HG03095 (cell line): Measurements from ENCODE around the gene CLEC14A.

Source experiments
- ATAC-seq: cut with Tn5 transposase; IDR thresholded peaks from one replicate; pipeline ENCODE4 v1.9.1; 2021; ENCODE audit warnings: moderate library complexity; ENCODE audit not compliant: unreplicated experiment

Gene CLEC14A

GRCh38 chr14:38255673-38256532 lies at the start of gene CLEC14A:
Gene CLEC14A (minus strand): TSS chr14:38256093. CDS start chr14:38256022, 71 bp downstream.
- no peak for ATAC-seq

- no peak for ATAC-seq
These were observed 47.1 kb upstream of the CLEC14A start for GRCh38 chr14:38302966-38303365.

- ATAC-seq = no peak
These were observed 46.1 kb upstream of the CLEC14A start for GRCh38 chr14:38302034-38302433.

DNA sequence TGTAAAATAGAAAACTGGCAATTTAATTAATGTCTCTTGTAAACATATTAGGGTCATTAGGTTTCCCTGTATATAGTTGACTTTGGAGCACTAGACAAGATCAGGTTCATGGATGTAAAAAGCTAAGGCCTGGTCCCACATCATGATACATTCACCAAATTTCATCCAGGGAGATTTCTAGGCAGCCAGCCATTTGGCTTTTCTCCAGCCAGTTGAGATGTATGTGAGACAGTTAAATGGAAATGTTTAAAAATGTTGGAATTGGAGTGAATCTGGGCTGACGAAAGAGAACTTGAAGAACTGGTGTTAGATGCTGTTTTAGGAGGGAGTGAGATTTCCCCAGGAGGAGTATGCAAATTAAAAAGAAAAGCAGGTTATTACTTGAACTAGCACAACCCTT lies 41.8 kb upstream of the CLEC14A start:
- ATAC-seq = no peak

DNA sequence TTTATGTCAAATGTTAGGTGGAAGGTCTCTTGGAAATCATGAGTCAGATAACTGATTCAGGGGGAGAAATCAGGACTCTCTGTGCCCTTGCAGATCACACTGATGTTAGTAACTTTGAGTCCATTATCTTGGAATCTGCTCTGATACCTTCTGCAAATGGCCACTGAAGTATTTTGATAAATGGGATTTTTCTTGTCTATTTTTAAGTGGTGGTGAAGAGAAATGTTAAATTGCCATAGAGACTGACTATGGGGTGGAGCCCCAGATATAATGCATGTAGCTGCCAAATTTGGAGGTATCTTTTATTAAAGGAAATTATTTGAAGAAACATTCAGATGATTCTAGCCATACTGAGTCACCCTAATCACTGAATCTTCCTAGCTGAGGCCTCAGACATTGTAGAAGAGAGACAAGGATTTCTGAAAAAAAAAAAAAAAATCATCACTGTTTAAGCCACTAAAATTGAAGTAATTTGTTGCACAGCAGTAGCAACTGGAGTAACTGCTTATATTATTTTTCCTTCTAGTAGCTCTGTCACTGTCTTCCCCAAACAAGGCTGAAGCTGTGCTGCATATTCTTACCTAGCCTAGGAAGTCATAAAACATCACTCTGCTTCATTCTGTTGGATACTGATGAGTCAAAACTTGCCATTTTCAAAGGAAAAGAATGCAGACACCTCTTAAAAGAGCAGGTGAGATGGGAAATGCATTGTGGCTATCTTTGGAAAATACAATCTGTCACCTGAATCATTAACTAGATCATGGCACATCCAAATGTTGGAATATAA lies 36.0 kb upstream of the CLEC14A start:
- ATAC-seq = no peak

- ATAC-seq = no peak
These were observed 34.8 kb upstream of the CLEC14A start for GRCh38 chr14:38290601-38291188.

DNA sequence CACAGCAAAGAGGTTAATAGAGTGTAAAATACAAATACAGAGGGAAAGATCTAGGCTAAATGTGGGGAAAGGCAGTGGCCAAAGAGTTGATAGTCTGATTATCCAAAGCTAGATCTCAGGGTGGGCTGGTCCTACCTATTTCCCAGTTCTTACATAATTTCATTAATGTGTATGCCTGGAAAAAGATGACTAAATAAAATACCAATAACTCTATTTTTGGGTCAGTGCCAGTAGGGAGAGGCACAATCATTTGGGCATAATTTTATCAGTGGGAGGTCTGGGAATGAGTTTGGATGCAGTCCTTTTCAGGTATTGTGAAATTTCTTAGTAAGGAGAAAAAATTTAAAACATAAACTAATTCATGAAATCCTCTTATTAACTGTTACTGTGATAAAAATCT lies 30.6 kb upstream of the CLEC14A start:
- ATAC-seq = no peak

DNA sequence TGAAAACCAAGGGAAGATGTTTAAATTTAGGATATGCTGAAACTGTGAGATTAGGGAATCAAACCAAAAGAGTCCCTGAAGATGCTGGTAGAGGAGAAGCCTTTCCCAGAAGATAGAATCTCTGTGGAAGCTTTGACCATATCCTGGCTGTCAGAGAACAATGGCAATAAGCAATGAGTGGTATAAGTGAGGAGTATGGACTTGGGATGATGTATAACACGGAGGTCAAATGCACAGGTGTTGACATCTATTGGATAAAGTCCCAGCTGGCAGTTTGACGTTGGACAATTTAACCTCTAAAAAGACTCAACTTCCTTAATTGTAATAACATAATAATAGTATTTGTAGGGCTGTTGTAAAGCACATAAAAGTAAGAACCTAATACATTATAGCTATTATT lies 30.1 kb upstream of the CLEC14A start:
- no peak for ATAC-seq

GRCh38 chr14:38282936-38283335 lies 27.0 kb upstream of the CLEC14A start:
- ATAC-seq = no peak

- ATAC-seq = no peak
These were observed 24.2 kb upstream of the CLEC14A start for GRCh38 chr14:38280081-38280480.

DNA sequence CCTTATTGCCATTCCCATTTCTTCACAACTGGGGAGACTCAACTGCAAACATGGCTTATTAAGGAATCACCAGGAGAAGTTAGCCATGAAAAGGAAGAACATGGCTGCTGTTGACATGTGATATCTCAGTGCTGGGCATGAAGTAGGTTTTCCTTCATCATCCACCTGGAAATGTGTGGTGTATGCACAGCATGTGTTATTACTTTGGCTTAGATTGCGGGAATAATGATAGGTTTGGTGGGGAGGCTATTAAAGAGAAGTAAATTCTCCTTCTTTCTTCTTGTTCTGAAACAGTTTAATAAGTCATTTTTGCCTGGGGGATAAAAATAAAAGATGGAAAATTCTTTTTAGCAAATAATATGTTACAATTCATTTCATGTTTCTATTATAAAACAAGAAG lies 23.7 kb upstream of the CLEC14A start:
- no peak for ATAC-seq

- ATAC-seq = no peak
These were observed 22.1 kb upstream of the CLEC14A start for GRCh38 chr14:38278035-38278434.

DNA sequence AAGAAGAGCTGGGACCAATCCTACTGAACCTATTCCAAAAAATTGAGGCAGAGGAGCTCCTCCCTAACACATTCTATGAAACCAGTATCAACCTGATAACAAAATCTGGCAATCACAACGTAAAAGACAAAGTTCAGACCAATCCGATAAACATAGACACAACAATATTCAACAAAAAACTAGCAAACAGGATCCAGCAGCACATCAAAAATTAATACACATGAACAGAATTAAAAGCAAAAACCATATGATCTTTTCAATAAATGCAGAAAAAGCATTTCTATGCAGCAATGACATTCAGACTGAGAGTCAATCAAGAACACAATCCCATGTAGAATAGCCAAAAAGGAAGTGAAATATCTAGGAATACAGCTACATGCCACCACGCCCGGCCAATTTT lies 7.0 kb upstream of the CLEC14A start:
- ATAC-seq = no peak

DNA sequence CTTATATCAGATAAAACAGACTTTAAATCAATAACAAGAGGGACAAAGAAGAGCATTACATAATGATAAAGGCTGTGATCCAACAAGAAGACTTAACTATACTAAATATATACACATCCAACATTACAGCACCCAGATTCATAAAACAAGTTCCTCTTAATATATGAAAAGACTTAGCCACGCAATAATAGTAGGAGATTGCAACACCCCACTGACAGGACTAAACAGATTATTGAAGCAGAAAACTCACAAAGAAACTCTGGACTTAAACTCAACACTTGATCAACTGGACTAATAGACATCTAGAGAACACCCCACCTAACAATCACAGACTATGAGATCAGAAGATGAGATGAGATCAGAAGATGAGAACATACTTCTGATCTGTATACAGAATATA lies 5.7 kb upstream of the CLEC14A start:
- ATAC-seq = no peak

GRCh38 chr14:38257507-38257906 lies 1.6 kb upstream of the CLEC14A start:
- no peak for ATAC-seq

GRCh38 chr14:38256533-38256840 lies 594 bp upstream of the CLEC14A start:
- ATAC-seq = no peak

DNA sequence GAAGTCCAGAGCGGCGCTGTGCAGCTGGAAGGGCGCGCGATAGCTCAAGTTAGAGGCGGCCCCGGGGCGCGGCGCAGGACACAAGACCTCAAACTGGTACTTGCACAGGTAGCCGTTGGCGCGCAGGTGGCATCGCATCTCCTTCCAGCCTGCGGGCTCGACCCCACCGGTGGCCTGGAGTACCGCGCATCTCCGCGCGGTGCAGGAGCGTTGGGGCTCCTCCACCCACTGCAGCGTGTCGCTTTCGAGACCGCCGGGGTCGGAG lies 553 bp downstream of the CLEC14A start:
- no peak for ATAC-seq

DNA sequence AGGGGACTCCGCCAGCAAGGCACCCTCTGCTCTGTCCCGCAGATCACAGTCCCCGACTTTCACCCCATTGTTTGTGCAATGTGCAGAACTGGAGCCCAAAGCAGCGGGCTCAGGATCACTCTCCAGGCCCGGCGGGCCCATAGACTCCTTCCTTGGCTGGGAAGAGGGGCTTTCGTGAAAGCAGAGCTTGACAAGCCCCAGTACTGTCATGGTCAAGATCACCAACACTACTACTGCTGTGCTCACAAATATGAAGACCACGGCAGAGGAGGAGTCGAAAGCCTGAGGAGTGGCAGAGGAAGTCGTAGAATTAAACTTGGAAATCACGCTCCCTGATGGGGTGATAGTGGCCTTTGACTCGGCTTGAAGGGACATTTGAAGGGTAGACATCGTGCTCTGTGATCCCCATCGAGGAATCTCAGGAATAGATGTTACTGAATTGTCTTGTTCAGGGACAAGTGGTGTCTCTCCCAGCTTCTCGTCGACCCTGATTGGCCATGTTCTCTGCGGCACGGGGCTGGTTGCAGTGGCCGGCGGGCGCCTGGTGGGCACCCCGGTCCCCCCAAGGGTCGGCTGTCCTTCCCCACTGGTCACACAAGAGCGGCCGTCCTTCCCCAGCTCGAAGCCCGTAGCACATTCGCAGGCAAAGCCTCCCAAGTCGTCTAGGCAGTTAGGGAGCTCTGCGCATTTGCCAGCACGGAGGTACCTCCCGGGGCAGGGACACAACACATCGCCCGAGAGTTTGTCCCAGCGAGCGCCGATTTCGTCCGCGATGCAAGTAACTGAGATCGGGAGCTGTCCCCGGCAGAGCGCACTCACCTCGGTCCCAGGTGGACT lies 1.1 kb downstream of the CLEC14A start:
- no peak for ATAC-seq

- no peak for ATAC-seq
These were observed 2.2 kb downstream of the CLEC14A start for GRCh38 chr14:38253676-38254075.

GRCh38 chr14:38252066-38252710 lies 3.7 kb downstream of the CLEC14A start:
- no peak for ATAC-seq

- no peak for ATAC-seq
These were observed 5.6 kb downstream of the CLEC14A start for GRCh38 chr14:38250331-38250730.
